Breast epithelium (tissue), 4 donors: ENCODE measurements around the gene BRS3. TPM values are rescaled to one million over a fixed set of nuclear protein-coding genes. Genes with fewer than 3 reads are reported as not detected.
"Not testable (repeated sequence)": the region's sequence is repeated elsewhere in the genome, so short reads cannot be mapped to it uniquely, and the experiment has no call there.

Source experiments
- DNase-seq, 2 donors: peaks; one replicate each; pipeline ENCODE4 v3.0.0-alpha.2; 2019; ENCODE audit warnings: low spot score in 2 of 2
- H3K27ac ChIP-seq, 2 donors: fragments of 200-600 bp; sonication (generic) in 1 of 2; one replicate each; pipeline ENCODE4 v1.5.1; 2016 to 2019; ENCODE audit warnings: mild to moderate bottlenecking in 1 of 2
- H3K27me3 ChIP-seq, 2 donors: fragments of 200-600 bp; sonication (generic) in 1 of 2; one replicate each; pipeline versions ENCODE4 v1.5.1 to v1.6.0; 2017 to 2019; ENCODE audit warnings: control low read depth in 1 of 2, mild to moderate bottlenecking in 1 of 2
- H3K36me3 ChIP-seq: fragments of 200-600 bp; one replicate; pipeline ENCODE4 v1.5.1; 2019
- H3K4me1 ChIP-seq, 2 donors: fragments of 200-600 bp; sonication (generic); one replicate each; pipeline ENCODE4 v1.5.1; 2016 to 2019; ENCODE audit warnings: control low read depth in 1 of 2
- H3K4me3 ChIP-seq, 3 donors: fragments of 200-600 bp; sonication (generic); 1 replicate in 2 of 3; 2 replicates in 1 of 3; pipeline ENCODE4 v1.5.1; 2016 to 2019; ENCODE audit warnings: mild to moderate bottlenecking in 3 of 3, moderate library complexity in 2 of 3
- H3K9me3 ChIP-seq, 2 donors: fragments of 200-600 bp; sonication (generic) in 1 of 2; one replicate each; pipeline ENCODE4 v1.5.1; 2016 to 2019; ENCODE audit warnings: control low read depth in 1 of 2
- POLR2A ChIP-seq: fragments of 450-650 bp; IDR thresholded peaks from one replicate; pipeline ENCODE4 v1.6.1; 2016; ENCODE audit warnings: antibody characterized with exemption, mild to moderate bottlenecking, moderate library complexity
- POLR2AphosphoS5 ChIP-seq, 3 donors: sonication (generic); formaldehyde crosslinking; IDR thresholded peaks; one replicate each; pipeline ENCODE4 v1.6.1; 2017; ENCODE audit warnings: antibody characterized with exemption in 3 of 3
- intact Hi-C: fragments of 100-400 bp; cut with DNase I; formaldehyde crosslinking; loops from one replicate; pipeline ENCODE4 v1.15.1; 2023; ENCODE audit warnings: low total_unique reads
- total RNA-seq, 3 donors: library from RNA; depleted of rRNA; stranded (reverse); fragments of >200 nt; gene quantifications; one replicate each; pipeline ENCODE4 v1.1.0, GENCODE V29; 2016
- TF ChIP-seq, protein P1 (sequence below), 3 donors: fragments of 450-650 bp; IDR thresholded peaks; one replicate each; pipeline ENCODE4 v1.5.1; 2016 to 2017; ENCODE audit warnings: antibody characterized with exemption in 3 of 3, mild to moderate bottlenecking in 3 of 3, moderate library complexity in 3 of 3

BRS3 gene
- not detected for total RNA-seq

DNA sequence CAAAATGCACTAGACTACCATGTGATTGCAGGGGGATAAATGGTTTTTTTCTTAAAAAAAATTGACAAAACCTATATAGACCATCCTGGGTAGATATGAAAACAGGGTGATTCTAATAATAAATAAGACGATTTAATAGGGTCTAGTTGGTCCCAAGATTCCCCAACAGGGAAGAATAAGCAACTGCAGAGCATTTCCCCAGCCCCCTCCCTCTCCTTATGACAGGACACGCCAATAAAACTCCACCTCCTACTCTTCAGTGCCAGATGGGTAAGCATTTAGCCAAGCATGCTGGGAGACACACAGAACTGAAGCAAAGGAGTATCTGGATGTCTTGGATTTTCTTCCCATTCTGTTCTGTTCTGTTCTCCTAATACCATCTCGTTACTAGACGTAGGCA lies at the start of gene BRS3:
TSS of gene BRS3 (plus strand) at position 301 of the 400 bp plus-strand sequence. CDS start 168 bp downstream, outside the sequence.
- TF ChIP-seq POLR2A (no peak), POLR2AphosphoS5 (IDR thresholded peaks at IDR 0.05) (no peak)
- TF ChIP-seq, protein P1, sequence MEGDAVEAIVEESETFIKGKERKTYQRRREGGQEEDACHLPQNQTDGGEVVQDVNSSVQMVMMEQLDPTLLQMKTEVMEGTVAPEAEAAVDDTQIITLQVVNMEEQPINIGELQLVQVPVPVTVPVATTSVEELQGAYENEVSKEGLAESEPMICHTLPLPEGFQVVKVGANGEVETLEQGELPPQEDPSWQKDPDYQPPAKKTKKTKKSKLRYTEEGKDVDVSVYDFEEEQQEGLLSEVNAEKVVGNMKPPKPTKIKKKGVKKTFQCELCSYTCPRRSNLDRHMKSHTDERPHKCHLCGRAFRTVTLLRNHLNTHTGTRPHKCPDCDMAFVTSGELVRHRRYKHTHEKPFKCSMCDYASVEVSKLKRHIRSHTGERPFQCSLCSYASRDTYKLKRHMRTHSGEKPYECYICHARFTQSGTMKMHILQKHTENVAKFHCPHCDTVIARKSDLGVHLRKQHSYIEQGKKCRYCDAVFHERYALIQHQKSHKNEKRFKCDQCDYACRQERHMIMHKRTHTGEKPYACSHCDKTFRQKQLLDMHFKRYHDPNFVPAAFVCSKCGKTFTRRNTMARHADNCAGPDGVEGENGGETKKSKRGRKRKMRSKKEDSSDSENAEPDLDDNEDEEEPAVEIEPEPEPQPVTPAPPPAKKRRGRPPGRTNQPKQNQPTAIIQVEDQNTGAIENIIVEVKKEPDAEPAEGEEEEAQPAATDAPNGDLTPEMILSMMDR (IDR thresholded peaks at IDR 0.05): no peak
- Histone ChIP-seq H3K4me1 (no peaks in the 10 kb centered on the region), H3K27ac (no peak within 1 kb of the TSS), H3K27me3 (peaks cover 0 to 92% of the 10 kb centered on the region in 2 donors), H3K4me3 (no peak within 1 kb of the TSS), H3K36me3 (no peaks in the 10 kb centered on the region), H3K9me3 (no peaks in the 10 kb centered on the region)
- no peak for DNase-seq
- intact Hi-C loops: no loop called here

DNA sequence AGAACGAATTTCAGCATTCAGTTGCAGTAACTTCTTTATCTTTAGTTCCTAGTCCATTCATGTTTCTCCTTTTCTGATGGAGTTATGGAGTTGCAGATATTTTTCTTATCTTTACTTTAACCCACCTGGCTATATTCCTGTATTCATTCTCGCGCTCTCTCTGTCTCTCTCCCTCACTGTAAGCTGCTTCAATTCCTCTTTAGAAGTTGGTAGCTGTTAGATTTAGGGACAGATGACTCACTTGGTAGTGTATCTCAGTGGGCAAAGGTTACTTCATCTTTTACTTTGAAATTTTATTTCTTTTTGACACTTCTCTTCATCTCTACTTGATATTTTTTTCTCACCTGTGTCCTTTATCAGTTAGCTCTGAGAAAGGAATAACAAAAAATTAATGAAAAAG lies 49.6 kb upstream of the BRS3 start:
- Histone ChIP-seq H3K4me3 (no peak overlapping the region), H3K27me3 (peaks cover 0 to 11% of the 10 kb centered on the region in 2 donors), H3K36me3 (no peaks in the 10 kb centered on the region), H3K27ac (no peak overlapping the region), H3K9me3 (no peaks in the 10 kb centered on the region), H3K4me1 (no peaks in the 10 kb centered on the region)
- TF ChIP-seq POLR2AphosphoS5 (IDR thresholded peaks at IDR 0.05) (no peak), POLR2A (no peak)
- TF ChIP-seq, protein P1 (IDR thresholded peaks at IDR 0.05): no peak
- intact Hi-C loops: no loop called here
- DNase-seq: no peak

DNA sequence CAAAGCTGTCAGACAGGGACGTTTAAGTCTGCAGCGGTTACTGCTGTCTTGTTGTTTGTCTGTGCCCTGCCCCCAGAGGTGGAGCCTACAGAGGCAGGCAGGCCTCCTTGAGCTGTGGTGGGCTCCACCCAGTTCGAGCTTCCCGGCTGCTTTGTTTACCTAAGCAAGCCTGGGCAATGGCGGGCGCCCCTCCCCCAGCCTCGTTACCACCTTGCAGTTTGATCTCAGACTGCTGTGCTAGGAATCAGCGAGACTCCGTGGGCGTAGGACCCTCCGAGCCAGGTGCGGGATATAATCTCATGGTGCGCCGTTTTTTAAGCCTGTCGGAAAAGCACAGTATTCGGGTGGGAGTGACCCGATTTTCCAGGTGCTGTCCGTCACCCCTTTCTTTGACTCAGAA lies 42.1 kb upstream of the BRS3 start:
- peaks cover 0 to 21% of the 10 kb centered on the region in 2 donors for H3K27me3 ChIP-seq
- H3K36me3 ChIP-seq, H3K27ac ChIP-seq, H3K9me3 ChIP-seq, H3K4me1 ChIP-seq, intact Hi-C loops, H3K4me3 ChIP-seq, DNase-seq: not testable (repeated sequence)

DNA sequence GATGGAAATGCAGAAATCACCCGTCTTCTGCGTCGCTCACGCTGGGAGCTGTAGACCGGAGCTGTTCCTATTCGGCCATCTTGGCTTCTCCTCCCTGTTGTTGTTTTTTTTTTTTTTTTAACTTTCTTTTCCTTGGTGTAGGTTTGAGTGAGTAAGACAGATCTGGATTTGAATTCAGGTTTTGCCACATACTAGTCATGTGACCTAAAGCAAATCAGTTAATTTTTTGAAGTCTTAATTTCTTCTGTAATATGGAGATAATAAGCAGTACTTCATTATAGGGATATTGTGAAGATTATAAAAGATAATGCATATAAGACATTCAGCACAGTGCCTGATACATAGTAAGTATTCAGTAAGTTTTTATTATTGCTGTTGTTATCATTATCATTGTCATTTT lies 41.5 kb upstream of the BRS3 start:
- H3K4me3 ChIP-seq: no peak overlapping the region
- no peak overlapping the region for H3K27ac ChIP-seq
- no peak for DNase-seq
- H3K27me3 ChIP-seq: peaks cover 0 to 21% of the 10 kb centered on the region in 2 donors
- no peaks in the 10 kb centered on the region for H3K36me3 ChIP-seq
- intact Hi-C loops: no loop called here
- no peaks in the 10 kb centered on the region for H3K4me1 ChIP-seq
- TF ChIP-seq POLR2A (no peak), POLR2AphosphoS5 (IDR thresholded peaks at IDR 0.05) (no peak)
- TF ChIP-seq, protein P1 (IDR thresholded peaks at IDR 0.05): no peak
- H3K9me3 ChIP-seq: no peaks in the 10 kb centered on the region

DNA sequence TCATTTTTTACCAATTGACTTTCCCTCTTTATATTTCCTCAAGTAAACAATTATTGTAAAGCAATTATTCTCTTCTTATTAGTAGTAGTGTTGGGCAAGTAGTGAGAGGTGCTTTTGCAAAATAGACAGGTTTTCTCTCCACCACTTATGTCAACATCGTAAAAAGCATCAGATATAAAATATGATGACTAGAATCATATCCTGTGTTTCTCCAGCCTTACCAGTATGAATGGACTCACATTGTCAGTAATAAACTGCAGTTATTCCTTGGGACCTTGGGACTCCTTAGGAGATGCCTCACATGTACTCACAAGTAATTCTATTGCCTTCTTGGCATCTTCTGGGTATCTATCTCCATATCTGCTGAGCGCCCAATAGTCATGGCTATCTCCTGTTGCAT lies 40.4 kb upstream of the BRS3 start:
- H3K27me3 ChIP-seq: peaks cover 0 to 21% of the 10 kb centered on the region in 2 donors
- DNase-seq: no peak
- TF ChIP-seq POLR2A (no peak), POLR2AphosphoS5 (IDR thresholded peaks at IDR 0.05) (no peak)
- TF ChIP-seq, protein P1 (IDR thresholded peaks at IDR 0.05): no peak
- no peaks in the 10 kb centered on the region for H3K4me1 ChIP-seq
- intact Hi-C loops: no loop called here
- H3K4me3 ChIP-seq: no peak overlapping the region
- H3K27ac ChIP-seq: no peak overlapping the region
- no peaks in the 10 kb centered on the region for H3K36me3 ChIP-seq
- no peaks in the 10 kb centered on the region for H3K9me3 ChIP-seq

DNA sequence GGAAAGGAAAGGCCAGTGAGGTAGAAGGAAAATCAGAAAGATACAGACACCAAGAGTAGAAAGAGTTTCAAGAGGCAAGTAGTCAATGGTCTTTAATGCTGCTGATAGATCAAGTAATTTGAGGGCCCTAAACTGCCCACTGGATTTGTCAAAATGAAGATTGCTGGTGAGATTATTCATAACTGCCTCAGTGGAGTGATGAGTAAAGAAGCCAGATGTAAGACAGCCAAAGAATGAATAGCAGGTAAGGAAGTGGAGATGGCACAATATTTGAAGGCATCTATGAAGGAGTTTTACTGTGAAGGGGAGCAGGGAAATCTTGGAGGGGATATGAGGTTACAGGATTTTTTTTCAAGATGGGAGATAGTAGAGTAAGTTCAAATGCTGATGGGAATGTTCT lies 39.8 kb upstream of the BRS3 start:
- Histone ChIP-seq H3K4me1 (no peaks in the 10 kb centered on the region), H3K27ac (no peak overlapping the region), H3K4me3 (no peak overlapping the region), H3K27me3 (peaks cover 0 to 21% of the 10 kb centered on the region in 2 donors), H3K36me3 (no peaks in the 10 kb centered on the region), H3K9me3 (no peaks in the 10 kb centered on the region)
- DNase-seq: no peak
- intact Hi-C loops: no loop called here
- TF ChIP-seq, protein P1 (IDR thresholded peaks at IDR 0.05): no peak
- TF ChIP-seq POLR2AphosphoS5 (IDR thresholded peaks at IDR 0.05) (no peak), POLR2A (no peak)
